CD4-positive, CD25-positive, alpha-beta regulatory T cell (primary cell): ENCODE data around the gene TTF1. TPM values are rescaled to one million over a fixed set of nuclear protein-coding genes. Genes with fewer than 3 reads are reported as not detected.

ENCODE experiments used
- ATAC-seq, 2 donors: fragments of 150-1000 bp; cut with Tn5 transposase; one replicate each; pipeline ENCODE4 v1.10.0; 2021; ENCODE audit warnings: low read depth in 2 of 2, moderate number of reproducible peaks in 2 of 2, moderate library complexity in 1 of 2
- DNase-seq, 3 donors: peaks; one replicate each; pipeline versions ENCODE4 v3.0.0 to v3.0.0-alpha.2; 2012 to 2022; ENCODE audit warnings: mixed read lengths in 1 of 3
- H3K27ac ChIP-seq: one replicate; pipeline ENCODE4 v1.7.0; 2013; ENCODE audit warnings: mild to moderate bottlenecking, low read length; ENCODE audit not compliant: insufficient read depth, poor library complexity, severe bottlenecking
- H3K27me3 ChIP-seq: one replicate; pipeline ENCODE4 v1.7.0; 2013; ENCODE audit warnings: low read length; ENCODE audit not compliant: control insufficient read depth, insufficient read depth
- H3K36me3 ChIP-seq: one replicate; pipeline ENCODE4 v1.7.0; 2013; ENCODE audit warnings: mild to moderate bottlenecking, low read length, moderate library complexity; ENCODE audit not compliant: control insufficient read depth, insufficient read depth
- H3K4me1 ChIP-seq: 2 replicates; pipeline ENCODE4 v1.7.0; 2013; ENCODE audit warnings: mild to moderate bottlenecking, low read length; ENCODE audit not compliant: insufficient read depth, control insufficient read depth, poor library complexity, severe bottlenecking
- H3K4me3 ChIP-seq: one replicate; pipeline ENCODE4 v1.7.0; 2013; ENCODE audit warnings: low read depth, mild to moderate bottlenecking, low read length, moderate library complexity
- H3K9me3 ChIP-seq, 2 experiments: 1 replicate in 1 of 2; 2 replicates in 1 of 2; pipeline ENCODE4 v1.7.0; 2013; ENCODE audit warnings: low read length in 2 of 2, mild to moderate bottlenecking in 1 of 2, moderate library complexity in 1 of 2; ENCODE audit not compliant: control insufficient read depth in 2 of 2
- H3K27ac Mint-ChIP-seq, 3 donors: one replicate each; pipeline ENCODE4 v1.8.0; 2020 to 2022; ENCODE audit warnings: mild to moderate bottlenecking in 3 of 3, mixed read lengths in 3 of 3, moderate library complexity in 2 of 3
- H3K27me3 Mint-ChIP-seq: one replicate; pipeline ENCODE4 v1.8.0; 2022; ENCODE audit warnings: mild to moderate bottlenecking, mixed read lengths
- H3K36me3 Mint-ChIP-seq: one replicate; pipeline ENCODE4 v1.8.0; 2020; ENCODE audit warnings: mixed read lengths
- H3K4me1 Mint-ChIP-seq, 4 donors: one replicate each; pipeline ENCODE4 v1.8.0; 2020 to 2022; ENCODE audit warnings: mixed read lengths in 4 of 4, mild to moderate bottlenecking in 1 of 4
- H3K4me3 Mint-ChIP-seq, 4 donors: one replicate each; pipeline ENCODE4 v1.8.0; 2020 to 2022; ENCODE audit warnings: mild to moderate bottlenecking in 4 of 4, mixed read lengths in 4 of 4, moderate library complexity in 3 of 4
- H3K9me3 Mint-ChIP-seq, 7 donors: one replicate each; pipeline ENCODE4 v1.8.0; 2020 to 2022; ENCODE audit warnings: mixed read lengths in 7 of 7, mild to moderate bottlenecking in 3 of 7, moderate library complexity in 2 of 7
- polyA plus RNA-seq, 4 donors: library from polyadenylated mRNA; unstranded; fragments of 300-500 nt; fragmentation: Illumina TruSeq; gene quantifications; one replicate each; pipeline ENCODE4 v1.2.3, GENCODE V29; 2021
- total RNA-seq: library from RNA; stranded (reverse); gene quantifications from one replicate; pipeline ENCODE4 v1.2.3, GENCODE V29; 2022

The TTF1 gene
- total RNA-seq (16.9 TPM), polyA plus RNA-seq (1 to 10 TPM; 5.1 to 8.1 (median 5.7) TPM)

GRCh38 chr9:132406554-132407122, at the start of gene TTF1:
Gene TTF1 (minus strand): TSS chr9:132406840. CDS start chr9:132402821, 4,019 bp downstream.
- Histone ChIP-seq H3K27ac (peak within 1 kb of the TSS; percentile 74), H3K36me3 (peaks cover 14% of the 10 kb centered on the region), H3K4me3 (peak within 1 kb of the TSS; percentile 84), H3K4me1 (peaks cover 58% of the 10 kb centered on the region), H3K9me3 (no peaks in the 10 kb centered on the region), H3K27me3 (peaks cover 11% of the 10 kb centered on the region)
- H3K4me1 Mint-ChIP-seq, result peaks cover 28 to 68% (median 50%) of the 10 kb centered on the region in 4 donors
- H3K27ac Mint-ChIP-seq, result peak within 1 kb of the TSS; percentile 88 to 97 (median 96)
- H3K36me3 Mint-ChIP-seq, result peaks cover 22% of the 10 kb centered on the region
- ATAC-seq (peak; percentile 91 to 93), DNase-seq (peak; percentile 92 to 97 (median 94))
- H3K4me3 Mint-ChIP-seq, result peak within 1 kb of the TSS; percentile 93 to 96 (median 94)
- peaks cover 29% of the 10 kb centered on the region for H3K27me3 Mint-ChIP-seq
- H3K9me3 Mint-ChIP-seq, result no peaks in the 10 kb centered on the region

GRCh38 chr9:132456241-132456640, 49.6 kb upstream of the TTF1 start:
- Mint-ChIP-seq H3K27ac (no peak overlapping the region), H3K4me1 (peaks cover 0 to 2% (median 0%) of the 10 kb centered on the region in 4 donors), H3K27me3 (peaks cover 12% of the 10 kb centered on the region), H3K4me3 (no peak overlapping the region), H3K36me3 (no peaks in the 10 kb centered on the region), H3K9me3 (peaks cover 0 to 2% (median 0%) of the 10 kb centered on the region in 7 donors)
- H3K4me1 ChIP-seq, result no peaks in the 10 kb centered on the region
- ATAC-seq (no peak), DNase-seq (no peak)
- no peaks in the 10 kb centered on the region for H3K9me3 ChIP-seq
- H3K27me3 ChIP-seq, result no peaks in the 10 kb centered on the region
- H3K27ac ChIP-seq, result no peak overlapping the region
- no peak overlapping the region for H3K4me3 ChIP-seq
- no peaks in the 10 kb centered on the region for H3K36me3 ChIP-seq

- Mint-ChIP-seq H3K9me3 (peaks cover 0 to under 1% (median 0%) of the 10 kb centered on the region in 7 donors), H3K4me3 (no peak overlapping the region), H3K36me3 (no peaks in the 10 kb centered on the region), H3K27me3 (peaks cover 12% of the 10 kb centered on the region), H3K4me1 (peaks cover 0 to 2% (median 0%) of the 10 kb centered on the region in 4 donors), H3K27ac (no peak overlapping the region)
- DNase-seq, result peak in 1 of 3 donors; percentile 30
- H3K9me3 ChIP-seq, result no peaks in the 10 kb centered on the region
- no peaks in the 10 kb centered on the region for H3K27me3 ChIP-seq
- no peak overlapping the region for H3K4me3 ChIP-seq
- H3K27ac ChIP-seq, result no peak overlapping the region
- ATAC-seq, result peak in 1 of 2 donors; percentile 44
- H3K4me1 ChIP-seq, result no peaks in the 10 kb centered on the region
- no peaks in the 10 kb centered on the region for H3K36me3 ChIP-seq
Observed at GRCh38 chr9:132451276-132451675, 44.6 kb upstream of the TTF1 start.

- no peaks in the 10 kb centered on the region for H3K36me3 Mint-ChIP-seq
- no peaks in the 10 kb centered on the region for H3K9me3 Mint-ChIP-seq
- peaks cover 4% of the 10 kb centered on the region for H3K27me3 ChIP-seq
- H3K4me3 ChIP-seq, result no peak overlapping the region
- H3K4me1 ChIP-seq, result no peaks in the 10 kb centered on the region
- H3K27ac Mint-ChIP-seq, result no peak overlapping the region
- no peak overlapping the region for H3K27ac ChIP-seq
- peaks cover 0 to 2% (median 0%) of the 10 kb centered on the region in 4 donors for H3K4me1 Mint-ChIP-seq
- ATAC-seq (no peak), DNase-seq (no peak)
- H3K4me3 Mint-ChIP-seq, result no peak overlapping the region
- no peaks in the 10 kb centered on the region for H3K9me3 ChIP-seq
- peaks cover 8% of the 10 kb centered on the region for H3K27me3 Mint-ChIP-seq
- no peaks in the 10 kb centered on the region for H3K36me3 ChIP-seq
Observed at GRCh38 chr9:132447902-132448301, 41.3 kb upstream of the TTF1 start.

GRCh38 chr9:132447346-132447745, 40.7 kb upstream of the TTF1 start:
- Mint-ChIP-seq H3K4me1 (peaks cover 0 to 2% (median 0%) of the 10 kb centered on the region in 4 donors), H3K27ac (no peak overlapping the region), H3K36me3 (no peaks in the 10 kb centered on the region), H3K4me3 (no peak overlapping the region), H3K27me3 (peaks cover 8% of the 10 kb centered on the region), H3K9me3 (peaks cover 0 to 1% (median 0%) of the 10 kb centered on the region in 7 donors)
- no peaks in the 10 kb centered on the region for H3K36me3 ChIP-seq
- H3K27ac ChIP-seq, result no peak overlapping the region
- H3K27me3 ChIP-seq, result peaks cover 7% of the 10 kb centered on the region
- no peak for ATAC-seq
- no peak for DNase-seq
- H3K4me3 ChIP-seq, result no peak overlapping the region
- no peaks in the 10 kb centered on the region for H3K4me1 ChIP-seq
- no peaks in the 10 kb centered on the region for H3K9me3 ChIP-seq

- no peak overlapping the region for H3K27ac Mint-ChIP-seq
- H3K4me3 Mint-ChIP-seq, result no peak overlapping the region
- no peaks in the 10 kb centered on the region for H3K36me3 Mint-ChIP-seq
- H3K9me3 ChIP-seq, result no peaks in the 10 kb centered on the region
- peaks cover 0 to 2% (median 0%) of the 10 kb centered on the region in 4 donors for H3K4me1 Mint-ChIP-seq
- H3K27ac ChIP-seq, result no peak overlapping the region
- no peaks in the 10 kb centered on the region for H3K36me3 ChIP-seq
- DNase-seq, result no peak
- H3K4me3 ChIP-seq, result no peak overlapping the region
- no peak for ATAC-seq
- peaks cover 0 to 1% (median 0%) of the 10 kb centered on the region in 7 donors for H3K9me3 Mint-ChIP-seq
- no peaks in the 10 kb centered on the region for H3K4me1 ChIP-seq
- H3K27me3 Mint-ChIP-seq, result peaks cover 7% of the 10 kb centered on the region
- H3K27me3 ChIP-seq, result peaks cover 7% of the 10 kb centered on the region
Observed at GRCh38 chr9:132446887-132447286, 40.2 kb upstream of the TTF1 start.

- Mint-ChIP-seq H3K27ac (no peak overlapping the region), H3K4me1 (no peaks in the 10 kb centered on the region), H3K4me3 (no peak overlapping the region), H3K9me3 (peaks cover 0 to 1% (median 0%) of the 10 kb centered on the region in 7 donors), H3K36me3 (no peaks in the 10 kb centered on the region), H3K27me3 (peaks cover 22% of the 10 kb centered on the region)
- peaks cover 7% of the 10 kb centered on the region for H3K27me3 ChIP-seq
- no peaks in the 10 kb centered on the region for H3K9me3 ChIP-seq
- H3K27ac ChIP-seq, result no peak overlapping the region
- no peaks in the 10 kb centered on the region for H3K4me1 ChIP-seq
- no peak overlapping the region for H3K4me3 ChIP-seq
- DNase-seq (no peak), ATAC-seq (no peak)
- no peaks in the 10 kb centered on the region for H3K36me3 ChIP-seq
Observed at GRCh38 chr9:132443951-132444607, 37.4 kb upstream of the TTF1 start.
